Activated CD8-positive, alpha-beta memory T cell treated with anti-CD3 and anti-CD28 coated beads, Interleukin-2, amount 50 U/mL, for 48 hours (primary cell): ENCODE data around the gene LIN54.

ENCODE experiments used
- DNase-seq: peaks from one replicate; pipeline ENCODE4 v3.0.0-alpha.2; 2020

Gene LIN54

DNA sequence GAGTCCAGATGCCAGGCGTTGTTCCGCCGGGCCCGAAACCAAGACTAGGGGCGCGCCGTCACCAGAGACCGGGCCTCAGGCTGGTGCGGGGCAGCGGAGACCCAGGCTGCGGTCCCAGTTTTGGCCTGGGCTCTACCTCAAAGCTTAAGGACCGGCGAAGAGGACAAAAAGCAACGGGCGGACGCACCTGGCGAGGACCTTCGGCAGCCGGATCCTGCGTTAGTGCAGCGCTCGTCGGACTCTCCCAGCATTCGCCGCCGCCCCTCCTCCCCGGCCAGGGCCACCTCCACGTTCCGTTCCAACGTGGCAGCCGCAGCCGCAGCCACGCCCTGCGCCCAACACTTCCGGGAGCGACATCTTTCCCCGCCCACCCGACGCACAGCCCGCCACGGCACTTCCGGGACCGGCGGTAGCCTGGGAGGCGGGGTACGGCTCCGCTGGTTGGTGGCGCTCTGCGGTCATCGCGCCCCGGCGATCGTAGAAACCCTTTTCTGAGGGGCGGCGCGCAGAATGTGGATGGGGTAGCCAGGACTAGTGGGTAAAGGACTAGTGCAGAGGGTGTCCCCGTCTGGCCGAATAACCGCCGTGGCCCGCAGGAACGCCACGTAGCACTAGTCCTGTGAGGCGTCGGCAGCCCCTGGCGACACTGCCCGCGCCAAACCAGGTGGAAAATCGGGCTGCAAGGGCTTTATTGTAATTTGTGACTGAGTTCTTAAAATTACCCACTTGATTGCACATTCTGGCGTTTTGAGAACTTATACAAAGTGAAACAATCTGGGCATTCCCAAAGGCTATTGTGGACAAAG is 119.5 kb downstream of the LIN54 start, which contains the start of gene SEC31A:
SEC31A (minus strand) TSS at position 253 of the 806 bp plus-strand sequence. CDS start 9,217 bp downstream, outside the sequence.
- DNase-seq: peak; percentile 98

DNA sequence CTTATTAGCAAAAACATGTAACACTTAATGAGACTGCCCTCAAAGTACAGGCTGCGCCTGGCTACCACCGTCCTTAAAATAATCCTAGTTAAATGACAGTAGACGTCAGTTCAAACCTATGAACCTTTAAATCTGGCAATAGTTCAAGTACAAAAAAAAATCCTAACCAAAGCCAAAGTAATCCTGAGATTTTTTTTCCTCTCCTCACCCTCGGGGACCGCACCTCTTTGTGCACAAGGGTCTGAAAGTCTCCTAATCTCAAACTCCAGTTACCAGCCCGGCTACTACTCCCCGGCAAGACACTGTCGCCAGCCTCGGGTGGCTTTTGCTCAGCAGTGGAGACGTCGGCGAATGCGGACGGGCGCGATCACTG is 120.1 kb downstream of the LIN54 start:
- no peak for DNase-seq

DNA sequence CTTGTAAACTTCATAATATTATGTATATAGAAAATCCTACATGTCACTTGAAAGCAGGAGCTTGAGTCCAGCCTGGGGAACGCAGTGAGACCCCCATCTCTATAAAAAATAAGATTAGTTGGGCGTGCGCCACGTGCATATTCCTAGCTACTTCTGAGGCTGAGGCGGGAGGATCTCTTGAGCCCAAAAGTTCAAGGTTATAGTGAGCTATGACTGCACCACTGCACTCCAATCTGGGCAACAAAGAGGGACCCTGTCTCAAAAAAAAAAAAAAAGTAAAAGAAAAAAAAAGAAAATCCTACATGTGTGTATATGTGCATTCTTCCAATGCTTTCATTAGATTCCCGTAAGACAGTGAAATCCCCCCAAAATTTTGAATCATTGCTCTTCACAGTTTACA is 121.3 kb downstream of the LIN54 start:
- DNase-seq: no peak

DNA sequence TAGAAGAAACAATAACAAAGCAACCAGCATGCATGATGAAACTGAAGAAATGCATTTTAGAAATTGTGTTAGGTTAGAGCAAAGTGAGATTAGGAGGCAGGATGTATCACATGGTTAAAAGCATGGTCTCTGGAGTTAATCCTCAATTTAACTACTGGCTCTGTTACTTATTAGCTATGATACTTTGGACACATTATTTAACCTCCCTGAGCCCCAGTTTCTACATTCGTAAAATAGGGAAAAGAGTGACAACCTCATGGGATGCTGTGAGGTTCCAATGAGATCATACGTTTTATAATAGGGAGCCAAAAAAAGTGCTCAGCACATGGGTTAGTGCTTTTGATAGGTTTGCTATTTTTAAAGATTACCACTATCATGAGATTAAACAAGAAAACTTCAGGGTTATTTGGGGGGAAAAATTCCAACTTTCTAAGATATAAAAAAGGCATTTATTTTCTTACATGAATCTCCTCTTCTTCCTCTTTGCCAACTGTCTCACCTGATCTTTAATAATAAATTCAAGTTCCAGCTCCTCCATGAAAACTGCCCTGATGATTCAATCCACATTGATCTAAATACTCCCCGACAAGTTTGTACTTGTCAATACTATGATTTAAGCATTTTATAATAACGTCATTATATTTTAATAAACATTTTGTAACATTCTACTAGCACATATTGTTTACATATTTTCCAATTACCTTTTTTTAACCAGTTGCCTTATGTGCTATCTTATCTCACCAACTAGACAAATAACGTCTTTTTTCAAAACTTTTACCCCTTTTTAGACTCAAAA is 124.3 kb downstream of the LIN54 start:
- no peak for DNase-seq

DNA sequence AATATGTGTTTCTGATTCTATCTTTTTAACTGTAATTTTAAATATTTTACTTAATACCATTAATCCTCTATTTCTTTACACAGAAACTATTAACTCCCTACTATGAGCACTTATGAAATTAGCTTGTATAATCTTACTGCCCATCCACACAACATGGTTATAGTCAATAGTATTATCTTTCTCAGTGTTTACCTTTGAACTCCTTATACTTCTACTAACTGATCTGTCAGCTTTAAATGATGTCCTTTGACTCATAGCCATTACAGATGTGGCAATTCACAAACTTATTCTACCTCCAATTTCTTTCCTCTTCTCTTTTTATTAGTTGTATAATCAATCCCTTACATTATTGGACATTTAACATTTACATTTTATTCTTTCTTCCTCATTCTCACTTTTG is 125.2 kb downstream of the LIN54 start:
- DNase-seq: no peak
